IMR-90 (cell line): ENCODE data around the gene TEX101. TPM values are rescaled to one million over a fixed set of nuclear protein-coding genes. Genes with fewer than 3 reads are reported as not detected.

ENCODE experiments used
- ATAC-seq: fragments of 200-7000 bp; cut with Tn5 transposase; 2 replicates; pipeline ENCODE4 v1.9.1; 2020; ENCODE audit warnings: low read depth, mild to moderate bottlenecking, moderate library complexity
- BruUV-seq: library from RNA; stranded (reverse); fragments of 400-500 nt; replicated peaks from 2 replicates; lab custom pipeline; 2021; lab: Mats Ljungman, UMichigan
- CTCF ChIA-PET: fragments of 300-600 bp; formaldehyde crosslinking; extraction: SDS; loops from one replicate; lab custom pipeline; 2021; ENCODE audit warnings: antibody characterized with exemption; lab: Yijun Ruan, JAX
- POLR2A ChIA-PET: fragments of 300-600 bp; sonication (Branson Sonifier 250); formaldehyde crosslinking; loops from one replicate; lab custom pipeline; 2022; ENCODE audit warnings: antibody characterized with exemption; ENCODE audit not compliant: unreplicated experiment; lab: Charles Lee
- DNase-seq: peaks from one replicate; pipeline ENCODE4 v3.0.0; 2013
- H2AFZ ChIP-seq: replicated peaks from 2 replicates; pipeline ENCODE3; 2013; ENCODE audit warnings: low read length, mild to moderate bottlenecking; ENCODE audit not compliant: poor library complexity
- H2AK5ac ChIP-seq: 2 replicates; pipeline ENCODE4 v1.6.1; 2013; ENCODE audit warnings: low read depth, low read length, inconsistent platforms
- H2AK9ac ChIP-seq: replicated peaks from 2 replicates; pipeline ENCODE3; 2013; ENCODE audit warnings: mild to moderate bottlenecking, low read depth, low read length, moderate library complexity; ENCODE audit not compliant: poor library complexity
- H2BK120ac ChIP-seq: 2 replicates; pipeline ENCODE4 v1.6.1; 2013; ENCODE audit warnings: low read depth, low read length, inconsistent platforms
- H2BK15ac ChIP-seq: 3 replicates; pipeline ENCODE4 v1.6.1; 2013; ENCODE audit warnings: low read depth, low read length, inconsistent platforms
- H2BK20ac ChIP-seq: 2 replicates; pipeline ENCODE4 v1.6.1; 2013; ENCODE audit warnings: low read depth, mild to moderate bottlenecking, inconsistent platforms, low read length, moderate library complexity
- H2BK5ac ChIP-seq: 2 replicates; pipeline ENCODE4 v1.6.1; 2013; ENCODE audit warnings: mild to moderate bottlenecking, low read depth, low read length, inconsistent platforms; ENCODE audit not compliant: poor library complexity, severe bottlenecking
- H3K14ac ChIP-seq: replicated peaks from 2 replicates; pipeline ENCODE4 v1.6.1; 2013; ENCODE audit warnings: low read depth, low read length, inconsistent platforms
- H3K18ac ChIP-seq: 2 replicates; pipeline ENCODE4 v1.6.1; 2013; ENCODE audit warnings: low read depth, low read length, control low read depth
- H3K23ac ChIP-seq: 2 replicates; pipeline ENCODE4 v1.6.1; 2013; ENCODE audit warnings: low read depth, low read length, inconsistent platforms
- H3K27ac ChIP-seq: 2 replicates; pipeline ENCODE4 v1.5.1; 2013; ENCODE audit warnings: mild to moderate bottlenecking, control low read depth, low read length; ENCODE audit not compliant: insufficient read depth
- H3K27me3 ChIP-seq: 2 replicates; pipeline ENCODE4 v1.6.1; 2013; ENCODE audit warnings: low read length; ENCODE audit not compliant: control insufficient read depth, insufficient read depth
- H3K36me3 ChIP-seq: 2 replicates; pipeline ENCODE4 v1.6.1; 2013; ENCODE audit warnings: low read length, mixed read lengths; ENCODE audit not compliant: control insufficient read depth, insufficient read depth
- H3K4ac ChIP-seq: 2 replicates; pipeline ENCODE4 v1.6.1; 2013; ENCODE audit warnings: low read depth, low read length, inconsistent platforms
- H3K4me1 ChIP-seq: 2 replicates; pipeline ENCODE4 v1.6.1; 2013; ENCODE audit warnings: low read length, mixed read lengths; ENCODE audit not compliant: control insufficient read depth, insufficient read depth
- H3K4me2 ChIP-seq: 2 replicates; pipeline ENCODE4 v1.6.1; 2013; ENCODE audit warnings: low read depth, mild to moderate bottlenecking, control low read depth, low read length, moderate library complexity
- H3K4me3 ChIP-seq: 2 replicates; pipeline ENCODE4 v1.5.1; 2013; ENCODE audit warnings: low read depth, mild to moderate bottlenecking, control low read depth, low read length, moderate library complexity; ENCODE audit not compliant: insufficient read depth
- H3K56ac ChIP-seq: 2 replicates; pipeline ENCODE4 v1.6.1; 2013; ENCODE audit warnings: low read length, inconsistent platforms; ENCODE audit not compliant: insufficient read depth; ENCODE audit errors: extremely low read depth
- H3K79me1 ChIP-seq, 2 experiments: 2 replicates each; pipeline ENCODE4 v1.6.1; 2013; ENCODE audit warnings: low read length in 2 of 2, inconsistent platforms in 1 of 2, low read depth in 1 of 2
- H3K9ac ChIP-seq: 2 replicates; pipeline ENCODE4 v1.6.1; 2013; ENCODE audit warnings: low read depth, low read length, control low read depth
- H3K9me1 ChIP-seq: 2 replicates; pipeline ENCODE4 v1.6.1; 2013; ENCODE audit warnings: low read length, inconsistent platforms; ENCODE audit not compliant: insufficient read depth
- H3K9me3 ChIP-seq: 2 replicates; pipeline ENCODE4 v1.6.1; 2013; ENCODE audit warnings: low read length; ENCODE audit not compliant: control insufficient read depth, insufficient read depth
- H4K20me1 ChIP-seq: 2 replicates; pipeline ENCODE4 v1.6.1; 2013; ENCODE audit warnings: low read length, inconsistent platforms; ENCODE audit not compliant: insufficient read depth
- H4K5ac ChIP-seq: 2 replicates; pipeline ENCODE4 v1.6.1; 2013; ENCODE audit warnings: mild to moderate bottlenecking, low read depth, low read length, control low read depth
- H4K8ac ChIP-seq, 2 experiments: 2 replicates each; pipeline ENCODE4 v1.6.1; 2013; ENCODE audit warnings: low read depth in 2 of 2, low read length in 2 of 2, control low read depth in 1 of 2, inconsistent platforms in 1 of 2
- H4K91ac ChIP-seq: 2 replicates; pipeline ENCODE4 v1.6.1; 2013; ENCODE audit warnings: low read depth, low read length, inconsistent platforms; ENCODE audit not compliant: insufficient read depth
- BHLHE40 ChIP-seq: fragments of 150-350 bp; IDR thresholded peaks from 2 replicates; pipeline ENCODE4 v1.6.1; 2016; ENCODE audit warnings: mild to moderate bottlenecking, low read depth, low read length
- CEBPB ChIP-seq: IDR thresholded peaks from 2 replicates; pipeline ENCODE4 v1.6.1; 2012; ENCODE audit warnings: low read depth, low read length, improper control_type of control experiment
- CHD1 ChIP-seq: IDR thresholded peaks from 2 replicates; pipeline ENCODE4 v1.6.1; 2012; ENCODE audit warnings: low read depth, low read length, improper control_type of control experiment
- FOS ChIP-seq: fragments of 150-350 bp; IDR thresholded peaks from 2 replicates; pipeline ENCODE4 v1.6.1; 2016; ENCODE audit warnings: low read depth, low read length
- MAFK ChIP-seq: IDR thresholded peaks from 2 replicates; pipeline ENCODE4 v1.6.1; 2012; ENCODE audit warnings: low read depth, low read length, improper control_type of control experiment
- MAZ ChIP-seq: IDR thresholded peaks from 2 replicates; pipeline ENCODE4 v1.6.1; 2012; ENCODE audit warnings: low read depth, mild to moderate bottlenecking, low read length, improper control_type of control experiment, moderate library complexity, borderline replicate concordance
- MXI1 ChIP-seq: IDR thresholded peaks from 2 replicates; pipeline ENCODE4 v1.6.1; 2012; ENCODE audit warnings: low read depth, mild to moderate bottlenecking, low read length, moderate library complexity, borderline replicate concordance
- NFE2L2 ChIP-seq: fragments of 150-350 bp; IDR thresholded peaks from 2 replicates; pipeline ENCODE4 v1.6.1; 2016; ENCODE audit warnings: low read depth, mild to moderate bottlenecking, low read length
- POLR2A ChIP-seq: IDR thresholded peaks from 2 replicates; pipeline ENCODE4 v1.6.1; 2012; ENCODE audit warnings: mild to moderate bottlenecking, low read depth, low read length
- RAD21 ChIP-seq: IDR thresholded peaks from 2 replicates; pipeline ENCODE4 v1.6.1; 2012; ENCODE audit warnings: low read length, improper control_type of control experiment
- RCOR1 ChIP-seq: IDR thresholded peaks from 2 replicates; pipeline ENCODE4 v1.6.1; 2012; ENCODE audit warnings: mild to moderate bottlenecking, low read length, improper control_type of control experiment; ENCODE audit not compliant: insufficient replicate concordance
- RFX5 ChIP-seq: IDR thresholded peaks from 2 replicates; pipeline ENCODE4 v1.8.0; 2012; ENCODE audit warnings: low read depth, mild to moderate bottlenecking, low read length, moderate library complexity
- SMC3 ChIP-seq: fragments of 150-350 bp; IDR thresholded peaks from 2 replicates; pipeline ENCODE4 v1.6.1; 2016; ENCODE audit warnings: low read depth, mild to moderate bottlenecking, antibody characterized with exemption, low read length, moderate library complexity
- WGBS, 2 experiments: methylation state at CpG; one replicate each; pipeline versions ENCODE4 v1.1.5 to v1.1.7; 2013; ENCODE audit warnings: missing lambda C conversion rate in 2 of 2; ENCODE audit not compliant: insufficient read length in 1 of 2; ENCODE audit errors: extremely low coverage in 2 of 2; 5-methylcytosine and 5-hydroxymethylcytosine counted together
- dilution Hi-C: fragments of 300-500 bp; cut with HindIII; formaldehyde crosslinking; loops from one replicate; pipeline ENCODE4 v1.14.3; 2018; ENCODE audit warnings: low sequenced_read_pairs; ENCODE audit not compliant: unreplicated experiment
- in situ Hi-C: fragments of 300-500 bp; cut with MboI; formaldehyde crosslinking; loops from 3 replicates; pipeline ENCODE4 v1.14.3; 2019; ENCODE audit warnings: low sequenced_read_pairs, inconsistent platforms, mixed read lengths
- intact Hi-C: fragments of 100-400 bp; cut with micrococcal nuclease; formaldehyde crosslinking; loops from 2 replicates; pipeline ENCODE4 v1.10.0; 2022
- polyA plus RNA-seq, 3 experiments: library from polyadenylated mRNA; depleted of rRNA; stranded (reverse); fragments of >200 nt; gene quantifications; 2 replicates each; pipeline ENCODE4 v1.2.3, GENCODE V29; 2012; ENCODE audit warnings: low replicate concordance in 1 of 3
- total RNA-seq: library from RNA; depleted of rRNA; stranded (reverse); fragments of >200 nt; gene quantifications from 2 replicates; pipeline ENCODE4 v1.2.3, GENCODE V29; 2012
- TF ChIP-seq, protein P1 (sequence below): fragments of 150-350 bp; IDR thresholded peaks from 2 replicates; pipeline ENCODE4 v1.6.1; 2017; ENCODE audit warnings: mild to moderate bottlenecking, antibody characterized with exemption, low read length, low read depth
- TF ChIP-seq, protein P2 (sequence below): fragments of 150-350 bp; IDR thresholded peaks from 2 replicates; pipeline ENCODE4 v1.6.1; 2016; ENCODE audit warnings: low read depth, mild to moderate bottlenecking, low read length, moderate library complexity, borderline replicate concordance
- TF ChIP-seq, protein P3 (sequence below): conservative IDR thresholded peaks from 2 replicates; pipeline ENCODE4 v1.5.1; 2012; ENCODE audit warnings: mild to moderate bottlenecking, low read depth, low read length, improper control_type of control experiment

TEX101 gene
- total and polyA plus RNA-seq, 2 of the 4 experiments (the other 2 are of a cell fraction), result not detected

DNA sequence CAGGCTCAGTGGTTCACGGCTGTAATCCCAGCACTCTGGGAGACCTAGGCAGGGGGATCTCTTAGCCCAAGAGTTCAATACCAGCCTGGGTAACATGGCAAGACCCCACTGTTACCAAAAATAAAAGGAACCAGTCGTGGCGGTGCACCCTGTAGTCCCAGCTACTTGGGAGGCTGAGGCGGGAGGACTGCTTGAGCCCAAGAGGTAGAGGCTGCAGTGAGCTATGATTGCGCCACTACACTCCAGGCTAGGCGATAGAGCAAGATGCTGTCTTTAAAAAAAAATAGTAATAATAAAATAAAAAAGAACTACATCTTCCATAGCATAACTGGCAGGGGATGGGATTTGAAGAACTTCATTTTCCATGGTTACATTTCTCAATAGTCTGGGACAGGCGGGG is 47.7 kb downstream of the TEX101 start:
- no peak overlapping the region for H3K4ac ChIP-seq
- no TSS peak for BruUV-seq
- no peak overlapping the region for H3K18ac ChIP-seq
- no peak for ATAC-seq
- H2BK15ac ChIP-seq, result no peak overlapping the region
- dilution Hi-C loops (no loop called here), intact Hi-C loops (no loop called here), in situ Hi-C loops (no loop called here)
- no peak overlapping the region for H3K14ac ChIP-seq
- no peak overlapping the region for H2BK120ac ChIP-seq
- H3K36me3 ChIP-seq, result no peaks in the 10 kb centered on the region
- H3K27me3 ChIP-seq, result 0 out of 2 replicates have a peak, but pooled peaks cover 2% of the 10 kb centered on the region
- POLR2A ChIA-PET, result no interaction called here
- no peak overlapping the region for H2AK9ac ChIP-seq
- no peak overlapping the region for H3K56ac ChIP-seq
- H3K4me2 ChIP-seq, result no peak overlapping the region
- CTCF ChIA-PET, result no interaction called here
- no peak overlapping the region for H4K5ac ChIP-seq
- H4K20me1 ChIP-seq, result no peaks in the 10 kb centered on the region
- H3K9me3 ChIP-seq, result no peaks in the 10 kb centered on the region
- H3K27ac ChIP-seq, result no peak overlapping the region
- no peak overlapping the region for H4K91ac ChIP-seq
- no peak overlapping the region for H4K8ac ChIP-seq
- no peak overlapping the region for H2BK5ac ChIP-seq
- no peak overlapping the region for H2BK20ac ChIP-seq
- H3K9ac ChIP-seq, result no peak overlapping the region
- TF ChIP-seq RFX5, result no peak
- no peak for TF ChIP-seq CHD1
- no peak for TF ChIP-seq BHLHE40
- no peak for TF ChIP-seq FOS
- no peak for TF ChIP-seq RCOR1
- TF ChIP-seq MXI1, result no peak
- TF ChIP-seq, protein P1, sequence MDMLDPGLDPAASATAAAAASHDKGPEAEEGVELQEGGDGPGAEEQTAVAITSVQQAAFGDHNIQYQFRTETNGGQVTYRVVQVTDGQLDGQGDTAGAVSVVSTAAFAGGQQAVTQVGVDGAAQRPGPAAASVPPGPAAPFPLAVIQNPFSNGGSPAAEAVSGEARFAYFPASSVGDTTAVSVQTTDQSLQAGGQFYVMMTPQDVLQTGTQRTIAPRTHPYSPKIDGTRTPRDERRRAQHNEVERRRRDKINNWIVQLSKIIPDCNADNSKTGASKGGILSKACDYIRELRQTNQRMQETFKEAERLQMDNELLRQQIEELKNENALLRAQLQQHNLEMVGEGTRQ, result no peak
- no peak for TF ChIP-seq POLR2A
- TF ChIP-seq CEBPB, result no peak
- no peak for TF ChIP-seq NFE2L2
- TF ChIP-seq RAD21, result no peak
- TF ChIP-seq, protein P2, sequence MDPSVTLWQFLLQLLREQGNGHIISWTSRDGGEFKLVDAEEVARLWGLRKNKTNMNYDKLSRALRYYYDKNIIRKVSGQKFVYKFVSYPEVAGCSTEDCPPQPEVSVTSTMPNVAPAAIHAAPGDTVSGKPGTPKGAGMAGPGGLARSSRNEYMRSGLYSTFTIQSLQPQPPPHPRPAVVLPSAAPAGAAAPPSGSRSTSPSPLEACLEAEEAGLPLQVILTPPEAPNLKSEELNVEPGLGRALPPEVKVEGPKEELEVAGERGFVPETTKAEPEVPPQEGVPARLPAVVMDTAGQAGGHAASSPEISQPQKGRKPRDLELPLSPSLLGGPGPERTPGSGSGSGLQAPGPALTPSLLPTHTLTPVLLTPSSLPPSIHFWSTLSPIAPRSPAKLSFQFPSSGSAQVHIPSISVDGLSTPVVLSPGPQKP, result no peak
- no peak for TF ChIP-seq SMC3
- TF ChIP-seq MAZ, result no peak
- no peak for TF ChIP-seq MAFK
- TF ChIP-seq, protein P3, sequence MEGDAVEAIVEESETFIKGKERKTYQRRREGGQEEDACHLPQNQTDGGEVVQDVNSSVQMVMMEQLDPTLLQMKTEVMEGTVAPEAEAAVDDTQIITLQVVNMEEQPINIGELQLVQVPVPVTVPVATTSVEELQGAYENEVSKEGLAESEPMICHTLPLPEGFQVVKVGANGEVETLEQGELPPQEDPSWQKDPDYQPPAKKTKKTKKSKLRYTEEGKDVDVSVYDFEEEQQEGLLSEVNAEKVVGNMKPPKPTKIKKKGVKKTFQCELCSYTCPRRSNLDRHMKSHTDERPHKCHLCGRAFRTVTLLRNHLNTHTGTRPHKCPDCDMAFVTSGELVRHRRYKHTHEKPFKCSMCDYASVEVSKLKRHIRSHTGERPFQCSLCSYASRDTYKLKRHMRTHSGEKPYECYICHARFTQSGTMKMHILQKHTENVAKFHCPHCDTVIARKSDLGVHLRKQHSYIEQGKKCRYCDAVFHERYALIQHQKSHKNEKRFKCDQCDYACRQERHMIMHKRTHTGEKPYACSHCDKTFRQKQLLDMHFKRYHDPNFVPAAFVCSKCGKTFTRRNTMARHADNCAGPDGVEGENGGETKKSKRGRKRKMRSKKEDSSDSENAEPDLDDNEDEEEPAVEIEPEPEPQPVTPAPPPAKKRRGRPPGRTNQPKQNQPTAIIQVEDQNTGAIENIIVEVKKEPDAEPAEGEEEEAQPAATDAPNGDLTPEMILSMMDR, result no peak
- no peak overlapping the region for H3K4me3 ChIP-seq
- no peak for DNase-seq
- H3K23ac ChIP-seq, result no peak overlapping the region
- no CpG with 5 or more reads among the region's 7 CpGs for WGBS, 2 experiments
- H2AK5ac ChIP-seq, result no peak overlapping the region
- H3K9me1 ChIP-seq, result peaks cover 8% of the 10 kb centered on the region; the same call in 1 of the 2 replicates
- no peak overlapping the region for H2AFZ ChIP-seq
- peaks cover 3% of the 10 kb centered on the region for H3K4me1 ChIP-seq
- no peaks in the 10 kb centered on the region for H3K79me1 ChIP-seq
